ENCODE measurements around the gene MGAT4C. TPM values are rescaled to one million over a fixed set of nuclear protein-coding genes. Genes with fewer than 3 reads are reported as not detected.

MGAT4C gene
- total and polyA plus RNA-seq, 2 donors (not counting 3 experiments of a cell fraction or from before 2014, with no cell fraction given), result not detected

- Histone ChIP-seq H3K4me1 (ENCODE audit: control insufficient read depth, extremely low read depth, insufficient read depth, low read length) (peaks cover 16% of the 10 kb centered on the region), H3K27me3 (ENCODE audit: control insufficient read depth in 2 of 2, insufficient read depth in 2 of 2, low read length in 2 of 2) (no peaks in the 10 kb centered on the region), H3K9me1 (replicated peaks; ENCODE audit: control insufficient read depth, extremely low read depth, insufficient read depth, low read length) (peaks cover 4% of the 10 kb centered on the region), H3K36me3 (ENCODE audit: control insufficient read depth in 2 of 2, extremely low read depth in 1 of 2, insufficient read depth in 2 of 2, low read length in 2 of 2) (no peaks in the 10 kb centered on the region), H2AFZ (ENCODE audit: low read depth, low read length) (no peak overlapping the region), H4K20me1 (replicated peaks; ENCODE audit: control insufficient read depth, extremely low read depth, insufficient read depth, low read length) (no peaks in the 10 kb centered on the region), H3K4me2 (ENCODE audit: insufficient read depth, low read length) (no peak overlapping the region), H3K27ac (ENCODE audit: insufficient read depth, low read depth, low read length) (no peak overlapping the region), H3K9ac (replicated peaks; ENCODE audit: extremely low read depth, insufficient read depth, low read length) (no peak overlapping the region), H3K79me2 (ENCODE audit: control insufficient read depth, insufficient read depth, low read length) (no peaks in the 10 kb centered on the region), H3K9me3 (replicated peaks; ENCODE audit: control insufficient read depth, insufficient read depth, low read length) (no peaks in the 10 kb centered on the region), H3K4me3 (replicated peaks in 1 of 3; ENCODE audit: insufficient read depth in 1 of 3, low read depth in 1 of 3, low read length in 3 of 3) (no peak overlapping the region)
- FAIRE-seq, result no peak
- BruUV-seq (replicated peaks), result no TSS peak
- dilution Hi-C loops (cut with MboI; ENCODE audit: extremely low pct_ligation_motif_present, low sequenced_read_pairs) (no loop called here), intact Hi-C loops (cut with micrococcal nuclease) (no loop called here)
- ChIA-PET CTCF (interaction anchor here (0.9 to 1.4 kb wide), 2 partner anchors 23 to 939 kb away, joined by 3 read pairs; no protein-coding TSS in a partner anchor), POLR2A (no interaction called here)
- peak; percentile 66 for DNase-seq (ENCODE audit: low read depth, low spot score)
- TF ChIP-seq CTCF (IDR thresholded peaks at IDR 0.05; ENCODE audit: extremely low read depth in 1 of 2, insufficient read depth in 1 of 2, low read depth in 1 of 2, low read length in 2 of 2) (no peak), GATA2 (IDR thresholded peaks at IDR 0.05; ENCODE audit: insufficient read depth, insufficient read length, low read depth, low read length) (no peak), JUN (IDR thresholded peaks at IDR 0.05; ENCODE audit: borderline replicate concordance, insufficient read depth, insufficient read length, low read depth) (no peak), POLR2AphosphoS5 (IDR thresholded peaks at IDR 0.05; ENCODE audit: insufficient read depth, low read depth, low read length) (no peak), FOS (IDR thresholded peaks at IDR 0.05; ENCODE audit: borderline replicate concordance, insufficient read depth, low read length) (no peak), EZH2 (IDR thresholded peaks at IDR 0.05; ENCODE audit: borderline replicate concordance, low read depth, low read length, severe bottlenecking) (no peak), POLR2A (IDR thresholded peaks at IDR 0.05; ENCODE audit: low read depth, low read length) (no peak), MYC (IDR thresholded peaks at IDR 0.05; ENCODE audit: low read depth, low read length) (no peak)
- TF ChIP-seq, protein P1, sequence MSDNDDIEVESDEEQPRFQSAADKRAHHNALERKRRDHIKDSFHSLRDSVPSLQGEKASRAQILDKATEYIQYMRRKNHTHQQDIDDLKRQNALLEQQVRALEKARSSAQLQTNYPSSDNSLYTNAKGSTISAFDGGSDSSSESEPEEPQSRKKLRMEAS (IDR thresholded peaks at IDR 0.05; ENCODE audit: insufficient read depth, insufficient read length), result no peak
Observed at GRCh38 chr12:85975716-85976115, 280.5 kb downstream of the MGAT4C start.

Measured in endothelial cell of umbilical vein (primary cell).